ENCODE measurements around the gene ACSF2.

Gene ACSF2

DNA sequence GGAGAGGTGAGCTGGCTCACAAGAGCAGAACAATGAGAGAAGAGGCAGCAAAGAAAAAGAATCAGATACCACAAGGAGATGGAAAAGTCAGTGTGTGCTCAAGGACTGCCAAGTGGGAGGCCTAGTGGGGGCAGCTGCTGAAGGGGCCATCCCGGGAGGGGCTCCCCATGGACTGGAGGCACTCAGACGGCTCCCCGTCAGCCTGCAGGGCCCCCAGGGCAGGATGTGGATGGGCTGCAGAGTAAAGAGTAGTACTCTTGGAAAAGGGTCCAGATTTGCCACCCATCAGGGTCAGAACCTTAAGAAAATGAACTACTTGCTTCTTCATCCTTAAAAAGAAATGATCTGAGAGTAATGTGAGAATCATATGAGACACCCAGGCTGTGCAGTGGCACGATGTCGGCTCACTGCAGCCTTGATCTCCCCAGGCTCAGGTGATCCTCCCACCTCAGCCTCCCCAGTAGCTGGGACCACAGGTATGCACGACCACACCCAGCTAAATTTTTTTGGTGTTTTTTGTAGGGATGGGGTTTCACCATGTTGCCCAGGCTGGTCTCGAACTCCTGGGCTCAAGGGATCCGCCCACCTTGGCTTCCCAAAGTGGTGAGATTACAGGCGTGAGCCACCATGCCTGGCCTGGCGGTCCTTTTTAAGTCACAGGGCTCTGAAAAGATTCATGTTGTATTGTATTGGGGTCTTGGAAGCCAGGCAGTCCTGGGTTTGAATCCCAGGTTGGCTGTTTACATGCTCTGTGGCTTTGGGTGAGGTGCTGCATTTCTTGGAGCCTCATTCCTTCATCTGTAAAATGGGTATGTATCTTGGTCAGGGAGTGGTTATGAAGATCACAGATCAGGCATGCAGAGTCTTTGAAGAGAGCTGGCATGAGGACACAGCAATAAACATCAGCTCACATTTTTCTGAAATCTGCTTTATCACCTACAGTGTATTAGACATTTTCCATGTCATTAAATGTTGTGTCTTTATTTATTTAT is 15.1 kb downstream of the ACSF2 start:
- no peak for DNase-seq

- DNase-seq, result no peak
Observed at GRCh38 chr17:50443505-50443974, 17.5 kb downstream of the ACSF2 start.

DNA sequence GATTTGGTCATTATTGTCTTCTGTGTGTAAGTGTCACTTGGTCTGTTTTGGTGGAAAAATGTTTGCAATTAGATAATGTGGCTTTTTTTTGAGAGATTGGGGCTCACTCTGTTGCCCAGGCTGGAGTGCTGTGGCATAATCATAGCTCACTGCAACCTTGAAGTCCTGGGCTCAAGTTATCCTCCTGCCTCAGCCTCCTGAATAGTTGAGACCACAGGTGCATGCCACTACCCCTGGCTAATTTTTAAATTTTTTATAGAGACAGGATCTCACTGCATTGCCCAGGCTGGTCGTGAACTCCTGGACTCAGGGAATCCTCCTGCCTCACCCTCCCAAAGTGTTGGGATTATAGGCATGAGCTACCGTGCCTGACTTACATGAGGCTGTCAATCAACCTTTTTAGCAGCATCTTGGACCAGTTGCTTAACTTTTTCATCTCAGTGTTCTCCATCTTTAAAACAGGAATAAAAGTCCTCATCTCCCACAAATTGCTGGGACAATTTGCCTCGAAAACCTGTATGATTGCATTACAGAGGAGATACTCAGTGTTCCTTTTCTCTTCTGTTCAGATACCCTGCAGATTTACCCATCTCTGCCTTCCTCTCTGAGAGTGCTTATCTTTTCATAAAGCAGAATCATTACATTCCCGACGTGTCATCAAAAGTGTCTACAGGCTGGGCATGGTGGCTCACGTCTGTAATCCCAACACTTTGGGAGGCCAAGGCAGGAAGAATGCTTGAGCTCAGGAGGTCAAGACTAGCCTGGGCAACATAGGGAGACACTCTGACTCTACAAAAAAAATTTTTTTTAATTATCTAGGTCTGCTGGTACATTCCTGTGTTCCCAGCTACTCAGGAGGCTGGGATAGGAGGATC is 19.1 kb downstream of the ACSF2 start:
- no peak for DNase-seq

DNA sequence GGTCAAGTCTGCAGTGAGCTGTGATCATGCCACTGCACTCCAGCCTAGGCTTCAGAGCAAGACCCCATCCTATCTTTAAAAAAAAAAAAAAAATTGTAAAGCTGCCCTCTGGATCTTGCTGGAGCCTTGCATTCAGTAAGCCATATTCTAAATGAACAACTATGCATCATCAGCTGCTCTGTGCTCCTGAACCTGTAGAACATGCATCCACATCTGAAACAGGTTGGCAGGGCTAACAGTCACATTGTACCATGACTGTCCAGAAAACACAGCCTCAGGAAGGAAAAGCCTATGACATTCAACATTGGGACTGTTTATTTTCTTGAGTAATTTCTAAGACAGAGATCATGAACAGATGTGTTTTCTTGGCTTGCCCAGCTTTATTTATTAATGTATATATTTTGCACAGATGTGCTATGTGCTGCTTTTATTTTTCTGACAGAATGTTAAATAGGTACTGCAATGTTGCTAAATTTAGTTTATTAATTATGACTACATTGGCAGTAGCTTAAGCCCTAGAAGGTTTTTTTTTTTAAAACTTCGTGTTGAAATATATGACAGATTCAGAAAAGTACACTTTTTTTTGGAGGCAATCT is 19.8 kb downstream of the ACSF2 start:
- no peak for DNase-seq

DNA sequence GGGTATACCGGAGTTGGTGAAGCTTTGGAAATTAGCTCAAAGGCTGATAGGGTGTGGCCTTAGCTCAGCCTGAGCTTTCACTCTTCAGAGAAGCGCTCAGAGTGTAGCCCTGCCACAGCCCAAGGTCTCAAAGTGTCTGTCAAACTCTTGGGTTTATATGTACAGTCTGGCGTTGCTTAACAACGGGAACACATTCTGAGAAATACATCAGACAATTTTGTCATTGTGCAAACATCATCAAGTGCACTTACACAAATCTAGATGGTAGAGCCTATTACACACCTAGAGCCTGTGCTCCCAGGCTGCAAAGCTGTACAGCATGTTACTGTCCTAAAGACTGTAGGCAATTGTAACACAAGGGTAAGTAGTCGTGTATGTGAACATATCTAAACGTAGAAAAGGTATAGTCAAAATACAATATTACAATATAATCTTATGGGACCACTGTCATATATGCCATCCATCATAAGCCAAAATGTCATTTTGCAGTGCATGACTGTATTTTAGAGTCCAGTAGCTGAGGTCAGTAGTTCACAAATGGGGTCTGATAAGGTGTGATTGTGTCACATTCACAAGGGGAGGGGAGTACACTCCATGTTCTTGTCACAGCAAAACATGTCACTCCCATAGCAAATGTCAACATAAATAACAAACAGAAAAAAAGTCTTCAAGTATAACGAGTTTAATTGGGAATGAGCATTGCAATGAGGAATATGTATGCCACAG is 22.0 kb downstream of the ACSF2 start:
- DNase-seq, result no peak

GRCh38 chr17:50448643-50449042 is 22.6 kb downstream of the ACSF2 start:
- DNase-seq, result no peak

DNA sequence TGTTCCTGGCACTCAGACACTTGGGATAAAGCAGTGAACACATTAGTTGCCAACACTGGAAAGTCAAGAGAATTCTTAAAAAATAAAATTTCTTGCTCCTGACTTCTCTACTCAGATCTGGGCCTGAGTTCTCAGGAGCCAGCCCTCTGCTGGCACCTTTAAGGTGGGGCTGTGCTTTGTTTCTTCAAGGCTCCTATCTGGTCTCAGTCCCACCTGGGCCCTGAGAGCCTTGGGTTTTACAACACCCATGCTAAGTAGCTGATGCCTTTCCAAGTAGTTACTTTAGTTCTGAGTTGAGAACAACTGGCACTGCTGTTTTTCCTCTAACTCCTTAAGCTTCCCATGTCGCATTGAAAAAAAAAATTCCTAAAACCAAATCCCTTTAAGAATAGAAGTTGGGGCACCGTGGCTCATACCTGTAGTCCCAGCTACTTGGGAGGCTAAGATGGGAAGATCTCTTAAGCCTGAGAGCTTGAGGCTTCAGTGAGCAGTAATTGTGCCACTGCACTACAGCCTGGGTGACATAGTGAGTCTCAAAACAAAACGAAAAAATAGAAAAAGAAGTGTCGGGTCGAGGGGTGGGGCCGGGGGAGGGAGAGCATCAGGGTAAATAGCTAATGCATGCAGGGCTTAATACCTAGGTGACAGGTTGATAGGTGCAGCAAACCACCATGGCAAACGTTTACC is 26.1 kb downstream of the ACSF2 start:
- DNase-seq, result no peak

- no peak for DNase-seq
Observed at GRCh38 chr17:50452630-50453300, 26.7 kb downstream of the ACSF2 start.

DNA sequence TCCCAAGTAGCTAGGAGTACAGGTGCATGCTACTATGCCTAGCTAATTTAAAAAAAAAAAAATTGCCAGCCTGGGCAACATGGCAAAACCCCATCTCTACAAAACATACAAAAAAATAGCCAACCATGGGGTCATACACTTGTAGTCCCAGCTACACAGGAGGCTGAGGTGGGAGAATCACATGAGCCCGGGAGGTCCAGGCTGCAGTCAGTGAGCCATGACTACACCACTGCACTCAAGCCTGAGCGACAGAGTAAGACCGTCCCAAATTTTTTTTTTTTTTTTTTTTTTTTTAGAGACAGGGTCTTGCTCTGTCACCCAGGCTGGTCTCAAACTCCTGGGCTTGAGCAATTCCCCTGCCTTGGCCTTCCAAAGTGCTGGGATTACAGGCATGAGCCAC is 27.9 kb downstream of the ACSF2 start:
- no peak for DNase-seq

GRCh38 chr17:50457621-50458020 is 31.6 kb downstream of the ACSF2 start:
- no peak for DNase-seq

DNA sequence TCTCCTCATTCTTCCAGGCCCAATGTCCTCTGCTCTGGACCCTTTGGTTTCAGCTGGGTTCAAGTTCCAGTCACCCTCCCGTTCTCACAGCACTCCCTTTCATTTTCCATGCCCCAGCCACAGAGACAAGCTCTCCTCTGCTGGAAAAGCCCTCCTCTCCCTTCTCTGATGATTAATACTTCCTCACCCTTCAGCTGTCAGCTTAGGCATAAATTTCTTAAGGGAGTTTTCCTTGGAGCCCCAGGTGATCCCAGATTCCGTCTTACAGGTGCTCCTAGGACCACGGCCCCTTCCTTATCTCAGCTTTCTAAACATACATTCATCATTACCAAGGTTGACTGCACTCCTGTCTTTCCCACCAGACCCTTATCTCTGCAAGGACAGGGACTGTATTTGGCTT is 32.3 kb downstream of the ACSF2 start:
- no peak for DNase-seq

DNA sequence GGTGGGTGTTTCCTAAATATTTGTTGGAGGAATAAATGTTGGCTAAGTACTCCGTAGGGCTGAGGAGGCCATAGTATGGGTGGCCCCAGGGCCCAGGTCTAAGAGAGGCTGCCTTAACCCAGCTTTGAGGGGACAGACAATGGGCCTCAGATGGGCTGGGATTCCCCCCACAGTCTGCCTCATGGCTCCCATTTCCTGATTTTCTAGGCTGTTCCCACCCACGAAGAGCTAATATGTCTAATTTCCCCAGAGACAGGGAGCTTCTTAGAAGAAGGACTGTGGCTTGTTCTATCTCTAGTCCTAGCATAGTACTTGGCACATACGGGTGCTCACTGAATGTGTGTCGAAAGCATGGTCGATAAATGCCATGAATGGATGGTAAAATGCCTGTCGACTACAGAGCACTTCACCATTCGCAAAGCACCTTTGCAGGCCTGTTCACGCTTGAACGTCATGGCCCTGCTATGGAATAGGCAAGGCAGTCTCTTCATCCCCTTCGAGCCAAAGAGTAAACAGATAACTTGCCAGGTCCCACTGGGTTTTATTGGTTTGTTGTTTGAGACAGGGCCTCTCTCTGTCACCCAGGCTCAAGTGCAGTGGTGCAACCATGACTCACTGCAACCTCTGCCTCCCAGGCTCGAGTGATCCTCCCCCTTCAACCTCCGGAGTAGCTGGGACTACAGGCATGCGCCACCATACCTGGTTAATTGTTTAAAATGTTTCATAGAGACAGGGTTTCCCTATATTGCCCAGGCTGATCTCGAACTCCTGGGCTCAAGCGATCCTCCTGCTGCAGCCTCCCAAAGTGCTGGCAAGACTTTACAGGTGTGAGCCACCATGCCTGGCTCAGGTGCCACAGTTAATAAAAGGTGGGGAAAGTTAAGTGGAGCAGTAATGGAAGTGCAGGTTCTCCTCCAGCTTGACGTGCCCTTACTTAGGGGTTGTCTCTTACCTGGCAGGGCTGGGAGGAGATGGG is 33.0 kb downstream of the ACSF2 start:
- DNase-seq, result no peak

DNA sequence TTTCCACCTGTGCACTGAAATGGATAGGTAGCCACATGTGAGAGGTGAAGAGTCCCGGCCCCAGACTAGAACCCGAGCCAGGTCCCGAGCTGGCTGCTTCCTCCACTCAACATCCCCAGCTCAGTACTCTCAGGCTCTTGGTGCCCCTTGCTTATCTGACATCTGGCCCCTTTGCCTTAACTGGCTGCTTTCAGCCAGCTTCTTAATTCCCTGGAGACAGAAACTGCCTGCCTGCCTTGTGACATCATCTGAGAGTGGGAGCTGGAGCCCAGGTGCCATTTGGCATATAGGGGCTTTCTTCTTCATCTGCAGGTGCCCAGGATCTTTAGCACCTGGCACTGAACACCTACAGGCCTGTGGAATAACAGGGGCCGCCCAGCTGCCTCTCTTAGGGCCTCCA is 33.7 kb downstream of the ACSF2 start:
- no peak for DNase-seq

- DNase-seq, result no peak
Observed at GRCh38 chr17:50460831-50461526, 35.0 kb downstream of the ACSF2 start.

GRCh38 chr17:50461550-50462132 is 35.6 kb downstream of the ACSF2 start:
- no peak for DNase-seq

- DNase-seq, result no peak
Observed at GRCh38 chr17:50462446-50462845, 36.4 kb downstream of the ACSF2 start.

DNA sequence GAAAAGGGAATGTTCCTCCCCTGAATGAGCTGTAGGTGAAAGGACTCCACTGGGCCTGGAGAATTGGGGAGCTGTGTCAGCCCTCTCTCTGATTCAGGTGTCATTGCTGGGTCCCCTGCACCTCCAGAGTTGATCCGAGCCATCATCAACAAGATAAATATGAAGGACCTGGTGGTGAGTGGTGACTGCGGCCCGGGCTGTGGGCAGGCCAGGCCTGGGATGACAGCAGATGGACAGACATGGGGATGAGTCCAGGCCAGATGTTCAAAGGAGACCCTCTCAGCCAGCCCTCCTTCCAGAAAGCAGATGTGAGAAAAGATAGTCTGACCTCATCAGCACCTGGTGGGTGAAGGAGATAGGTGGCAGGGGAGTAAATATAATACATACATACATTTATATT is 38.1 kb downstream of the ACSF2 start:
- no peak for DNase-seq

GRCh38 chr17:50464736-50465135 is 38.7 kb downstream of the ACSF2 start:
- DNase-seq, result no peak

- DNase-seq, result no peak
Observed at GRCh38 chr17:50465171-50465570, 39.2 kb downstream of the ACSF2 start.

Measured in activated CD4-positive, alpha-beta T cell treated with anti-CD3 and anti-CD28 coated beads, Interleukin-2, amount 50 U/mL, for 4 hours (primary cell).